Inflammatory macrophage treated with lipopolysaccharide for 1 hour (primary cell): Measurements from ENCODE around the gene SCUBE1.

Experiments
- DNase-seq, 2 donors: peaks; one replicate each; pipeline ENCODE4 v3.0.0-alpha.2; 2020 to 2022

Gene SCUBE1

DNA sequence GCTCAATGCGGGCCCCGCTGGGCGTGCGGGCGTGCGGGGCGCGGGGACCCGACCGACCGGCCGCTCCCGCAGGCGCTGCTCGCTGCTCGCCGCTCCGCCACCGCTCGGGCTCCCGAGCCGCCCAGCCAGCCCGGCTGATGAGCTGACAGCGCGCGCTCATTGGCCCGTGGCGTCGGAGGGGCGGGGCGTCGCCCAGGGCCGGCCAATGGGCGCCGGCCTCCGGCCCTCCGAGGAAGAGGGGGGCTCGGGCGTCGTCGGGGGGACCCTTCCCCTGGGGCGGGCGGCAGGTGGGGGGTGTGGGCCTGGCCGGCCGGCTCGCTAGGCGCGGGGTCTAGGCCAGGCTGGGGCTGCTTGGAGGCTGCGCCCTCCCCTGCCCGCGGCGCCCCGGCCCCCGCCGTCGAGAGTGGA, at the start of gene SCUBE1:
SCUBE1 (minus strand) TSS at position 111 of the 408 bp plus-strand sequence. CDS start 111 bp downstream, outside the sequence.
- peak; percentile 27 to 73 for DNase-seq

GRCh38 chr22:43392385-43392989, 49.3 kb upstream of the SCUBE1 start:
- no peak for DNase-seq

DNA sequence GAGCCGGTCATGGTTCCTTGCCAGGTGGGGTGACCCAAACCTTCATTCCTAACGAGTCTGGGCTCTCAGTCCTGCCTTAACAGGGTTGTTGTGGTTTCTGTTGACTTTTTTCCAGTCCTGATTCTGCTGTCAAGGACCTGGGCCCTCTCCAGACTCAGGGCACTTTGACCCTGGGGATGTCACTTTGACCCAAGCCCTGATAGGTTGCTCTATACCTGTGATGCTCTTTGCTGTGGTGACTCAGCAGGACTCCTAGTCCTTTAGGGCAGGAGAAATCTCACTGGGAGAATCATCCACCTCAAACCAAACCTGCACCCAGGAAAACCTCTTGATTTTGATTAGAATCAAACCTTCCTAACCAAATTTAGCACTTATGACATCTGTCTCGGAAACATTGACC, 48.1 kb upstream of the SCUBE1 start:
- DNase-seq: no peak

GRCh38 chr22:43390872-43391271, 47.7 kb upstream of the SCUBE1 start:
- no peak for DNase-seq

- DNase-seq: no peak
Measured at GRCh38 chr22:43390166-43390565, 47.0 kb upstream of the SCUBE1 start.

DNA sequence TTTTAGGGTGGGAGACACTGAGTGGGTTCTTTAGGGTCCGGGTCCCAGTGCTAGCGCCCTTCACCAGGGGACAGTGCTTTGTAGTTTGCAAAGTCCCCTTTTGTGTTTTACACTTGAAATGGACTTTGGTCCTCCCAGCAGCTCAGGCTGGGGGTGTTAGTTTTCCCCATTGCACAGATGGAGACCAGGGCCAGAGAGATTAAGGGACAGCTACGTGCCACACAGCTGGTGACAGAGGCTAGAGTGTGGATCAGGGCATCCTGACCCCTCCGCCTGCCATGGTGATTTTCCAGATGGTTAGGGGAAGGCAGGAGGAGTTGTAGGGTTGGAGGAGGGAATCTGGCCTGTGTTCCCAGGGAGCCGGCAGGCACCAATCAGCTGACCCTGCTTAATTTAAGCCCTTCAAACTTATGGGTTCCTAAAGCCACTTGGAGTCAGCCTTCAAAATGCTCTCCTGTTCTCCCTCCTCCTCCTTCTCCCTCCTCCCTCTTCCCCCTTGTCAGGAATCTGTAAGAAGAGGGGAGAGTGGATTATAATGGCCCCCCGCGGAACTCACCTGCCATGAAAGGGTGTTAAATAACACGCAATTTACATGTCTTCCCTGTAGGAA, 46.2 kb upstream of the SCUBE1 start:
- DNase-seq: no peak

DNA sequence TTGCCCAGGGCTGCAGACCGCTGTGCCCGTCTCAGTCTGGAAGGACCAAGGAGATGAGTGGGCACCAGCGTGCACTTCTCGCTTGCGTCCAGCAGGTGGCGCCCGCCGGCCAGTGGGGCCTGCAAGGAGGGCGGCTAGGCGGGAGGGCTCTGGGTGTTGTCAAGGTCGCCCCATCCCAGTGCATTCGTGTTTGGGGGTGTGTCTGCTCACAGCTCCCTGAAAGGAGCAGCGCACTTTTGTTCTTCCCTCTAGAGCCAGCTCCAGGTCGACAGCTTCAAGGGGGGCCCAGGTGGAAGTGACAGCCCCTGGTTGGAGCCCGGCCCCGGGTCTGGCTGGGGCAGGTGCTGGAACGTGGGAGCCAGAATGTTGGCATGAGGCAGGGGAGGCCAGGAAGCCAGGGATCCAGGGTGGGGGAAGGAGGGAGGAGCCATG, 45.3 kb upstream of the SCUBE1 start:
- DNase-seq: peak; percentile 21 to 81

- DNase-seq: no peak
Measured at GRCh38 chr22:43387815-43388214, 44.6 kb upstream of the SCUBE1 start.

DNA sequence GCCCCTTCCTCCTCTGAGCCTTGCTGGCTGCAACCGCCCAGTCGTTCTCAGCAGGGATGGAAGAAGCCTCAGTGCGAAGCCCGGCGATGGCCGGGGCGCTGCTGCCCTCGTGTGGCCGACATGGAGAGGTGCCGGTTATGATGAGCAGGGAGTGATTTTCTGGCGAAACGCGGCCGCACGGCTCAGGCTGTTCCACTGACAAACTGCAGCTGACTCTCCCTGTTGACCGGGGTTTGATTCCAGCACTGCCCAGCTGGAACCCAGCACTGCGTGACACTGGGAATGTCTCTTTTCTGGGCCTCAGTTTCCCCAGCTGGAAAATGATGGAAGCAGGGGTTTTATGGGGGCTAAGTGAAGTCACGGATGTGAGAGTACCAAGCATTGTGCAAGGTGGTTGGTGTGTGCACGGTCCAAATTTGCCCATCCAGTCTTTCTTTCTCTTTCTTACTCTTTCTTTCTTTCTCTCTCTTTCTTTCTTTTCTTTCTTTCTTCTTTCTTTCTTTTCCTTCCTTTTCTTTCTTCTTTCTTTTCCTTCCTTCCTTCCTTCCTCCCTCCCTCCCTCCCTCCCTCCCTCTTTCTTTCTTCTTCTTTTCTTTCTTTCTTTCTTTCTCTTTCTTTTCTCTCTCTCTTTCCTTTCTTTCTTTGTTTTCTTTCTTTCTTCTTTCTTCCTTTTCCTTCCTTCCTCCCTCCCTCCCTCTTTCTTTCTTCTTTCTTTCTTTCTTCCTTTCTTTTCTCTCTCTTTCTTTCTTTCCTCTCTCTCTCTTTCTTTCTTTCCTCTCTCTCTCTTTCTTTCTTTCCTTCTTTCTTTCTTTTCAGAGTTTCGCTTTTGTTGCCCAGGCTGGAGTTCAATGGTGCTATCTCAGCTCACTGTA, 42.8 kb upstream of the SCUBE1 start:
- DNase-seq: peak; percentile 63 to 86

- DNase-seq: no peak
Measured at GRCh38 chr22:43384863-43385262, 41.7 kb upstream of the SCUBE1 start.

DNA sequence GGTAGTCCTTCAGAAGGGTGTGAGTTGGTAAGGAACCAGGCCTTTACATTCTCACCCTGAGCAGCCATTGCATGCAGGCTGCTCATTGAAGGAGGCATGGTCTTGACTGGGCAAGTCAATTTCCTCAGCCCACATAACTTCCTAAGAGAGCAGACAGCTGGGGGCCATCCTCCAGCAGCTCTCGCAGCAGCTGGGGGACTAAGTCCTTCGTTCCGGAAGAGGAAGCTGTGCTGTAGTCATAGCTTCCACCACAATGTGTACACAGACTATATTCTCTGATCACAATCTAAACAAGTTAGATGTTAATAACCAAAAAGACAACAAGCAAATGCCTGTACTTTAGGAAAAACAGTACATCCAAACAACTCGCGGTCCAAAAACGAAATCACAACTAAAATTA, 38.5 kb upstream of the SCUBE1 start:
- peak in 1 of 2 donors; percentile 4 for DNase-seq

DNA sequence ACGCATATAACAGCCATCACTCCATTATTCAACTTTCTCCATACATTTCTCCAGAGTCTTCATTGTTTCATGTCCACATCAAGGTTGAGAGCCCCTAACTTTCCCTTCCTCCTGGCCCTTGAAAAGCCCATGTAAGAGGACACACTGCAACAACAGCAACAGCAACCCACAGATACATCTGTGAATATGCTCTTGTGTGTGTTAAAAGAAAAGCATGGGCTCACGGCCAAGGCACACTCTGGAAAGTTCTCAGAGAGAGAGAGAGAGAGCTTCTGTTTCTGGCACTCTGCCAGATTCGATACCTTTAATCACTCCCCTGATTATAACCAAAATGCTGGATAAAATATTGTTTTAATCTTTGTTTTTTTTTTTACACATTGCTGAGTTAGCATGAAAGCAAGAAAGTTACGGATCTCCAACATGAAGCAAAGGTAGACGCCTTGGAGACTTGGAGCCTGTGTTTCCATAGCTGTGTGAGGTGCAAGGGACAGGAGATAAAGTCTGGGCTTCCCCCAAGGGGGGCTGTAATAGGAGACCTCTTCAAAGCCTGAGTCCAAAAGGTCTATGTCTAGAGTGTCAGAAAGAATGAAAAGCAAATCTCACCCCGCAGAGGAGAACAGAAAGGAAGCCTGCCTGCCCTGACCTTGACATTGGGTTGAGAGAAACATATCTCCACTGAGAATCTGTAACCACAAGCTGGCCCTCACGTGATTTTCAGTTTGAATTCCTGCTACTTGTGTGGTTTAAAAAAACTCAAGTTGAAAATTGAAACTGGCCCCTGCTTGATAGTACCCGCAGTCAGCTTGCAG, 34.9 kb upstream of the SCUBE1 start:
- DNase-seq: no peak

- no peak for DNase-seq
Measured at GRCh38 chr22:43377548-43377895, 34.4 kb upstream of the SCUBE1 start.

DNA sequence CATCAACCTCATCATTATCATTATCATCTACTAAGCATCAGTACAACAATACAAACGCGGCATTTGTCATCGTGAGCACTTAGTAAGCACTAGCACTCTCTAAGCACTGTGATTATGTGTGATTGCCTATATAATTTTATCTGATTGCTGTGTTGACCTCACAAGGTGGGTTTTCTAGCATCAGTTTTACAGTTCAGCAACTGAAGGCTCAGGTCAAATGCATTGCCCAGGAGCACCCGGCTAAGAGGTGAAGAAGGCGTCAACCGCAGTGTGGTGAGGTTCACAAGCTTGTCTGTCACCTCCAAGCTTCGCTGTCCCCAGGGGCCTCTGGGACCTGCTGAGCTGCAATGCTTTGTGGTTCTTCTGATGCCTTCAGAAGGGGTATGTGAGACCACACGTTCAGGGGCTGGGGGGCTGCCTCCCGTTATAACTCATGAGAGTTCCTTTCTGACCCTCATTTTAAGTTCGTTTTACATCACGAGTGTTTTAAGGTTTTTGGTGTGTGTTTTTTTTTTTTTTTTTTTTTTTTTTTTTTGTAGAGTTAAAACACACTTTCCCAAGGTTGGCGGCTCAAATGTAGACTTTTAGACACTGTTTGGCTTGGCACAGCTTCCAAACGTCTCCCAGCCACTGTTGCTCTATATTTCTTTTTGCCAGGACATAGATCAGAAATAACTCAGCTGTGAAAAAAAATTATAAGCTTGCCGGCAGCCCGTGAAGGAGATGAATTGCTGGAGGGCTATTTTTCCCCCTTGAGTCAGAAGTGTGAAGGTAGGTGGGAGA, 33.8 kb upstream of the SCUBE1 start:
- no peak for DNase-seq

- no peak for DNase-seq
Measured at GRCh38 chr22:43375951-43376455, 32.8 kb upstream of the SCUBE1 start.

- no peak for DNase-seq
Measured at GRCh38 chr22:43370036-43370435, 26.9 kb upstream of the SCUBE1 start.

GRCh38 chr22:43365715-43366440, 22.7 kb upstream of the SCUBE1 start:
- DNase-seq: no peak

- no peak for DNase-seq
Measured at GRCh38 chr22:43364169-43364435, 20.9 kb upstream of the SCUBE1 start.

GRCh38 chr22:43363315-43364168, 20.4 kb upstream of the SCUBE1 start:
- DNase-seq: no peak

DNA sequence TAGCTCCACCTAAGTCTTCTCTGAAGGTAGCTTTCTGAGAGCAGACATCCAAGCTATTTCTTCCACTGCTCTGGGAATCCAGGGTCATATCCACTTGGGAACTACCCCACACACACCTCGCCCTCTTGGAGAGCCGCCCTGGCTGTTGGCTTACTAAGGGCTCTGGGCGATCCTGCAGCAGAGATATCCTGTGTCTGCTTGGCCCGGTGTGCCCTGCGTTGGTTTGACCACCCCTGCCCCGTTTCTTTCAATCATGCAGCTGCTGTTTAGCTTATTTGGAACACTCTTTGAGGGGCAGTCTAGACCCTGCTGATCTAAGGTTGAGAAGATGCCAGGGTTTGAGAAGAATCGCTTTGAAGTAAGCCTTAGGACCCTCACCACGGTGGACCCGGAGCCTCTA, 17.4 kb upstream of the SCUBE1 start:
- no peak for DNase-seq

DNA sequence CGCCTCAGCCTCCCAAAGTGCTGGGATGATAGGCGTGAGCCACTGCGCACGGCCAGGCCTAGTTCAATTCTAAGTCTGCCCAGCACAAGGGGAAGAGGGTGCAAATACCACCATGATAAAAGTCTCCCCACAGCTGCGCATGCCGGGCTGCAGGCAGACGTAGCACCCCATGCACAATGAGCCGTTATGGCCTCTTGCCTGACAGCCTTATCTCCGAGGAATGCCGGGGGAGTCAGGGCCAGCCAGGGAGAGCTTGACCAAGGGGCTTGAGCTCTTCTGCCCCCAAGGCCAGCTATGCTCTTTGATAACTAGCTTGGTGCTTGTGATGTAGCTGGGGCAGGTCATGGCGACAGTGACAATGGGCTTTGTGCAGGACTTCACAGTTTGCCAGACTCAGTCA, 13.7 kb upstream of the SCUBE1 start:
- no peak for DNase-seq
